ENCODE data around the gene SMAD5. TPM values are rescaled to one million over a fixed set of nuclear protein-coding genes. Genes with fewer than 3 reads are reported as not detected.

Gene SMAD5
- total and polyA plus RNA-seq, 2 experiments from 2014 or later = 37.5 to 56.6 TPM

- Mint-ChIP-seq H3K9me3 (peaks cover 23% of the 10 kb centered on the region), H3K4me3 (no peak overlapping the region), H3K27ac (no peak overlapping the region), H3K27me3 (ENCODE audit: insufficient read depth, low read depth, poor library complexity) (peaks cover 3% of the 10 kb centered on the region), H3K36me3 (ENCODE audit: low read depth) (peaks cover 12% of the 10 kb centered on the region; the same call in 2 of the 3 replicates), H3K4me1 (peaks cover 16% of the 10 kb centered on the region)
- Histone ChIP-seq H3K4me2 (no peak overlapping the region), H3F3A (replicated peaks; ENCODE audit: low read depth) (no peaks in the 10 kb centered on the region), H3K27me3 (ENCODE audit: insufficient read depth) (no peaks in the 10 kb centered on the region), H3K9me2 (ENCODE audit: insufficient read depth) (no peaks in the 10 kb centered on the region), H3K27ac (ENCODE audit: low read depth) (no peak overlapping the region), H3K4me1 (ENCODE audit: insufficient read depth) (0 out of 2 replicates have a peak, but pooled peaks cover 5% of the 10 kb centered on the region), H3K4me3 (no peak overlapping the region), H3K36me3 (ENCODE audit: insufficient read depth) (no peaks in the 10 kb centered on the region), H4K20me1 (replicated peaks; ENCODE audit: insufficient read depth) (no peaks in the 10 kb centered on the region), H3K79me2 (replicated peaks; ENCODE audit: insufficient read depth) (no peaks in the 10 kb centered on the region), H2AFZ (no peak overlapping the region)
- DNase-seq (ENCODE audit: low spot score) (no peak), ATAC-seq (no peak)
- TF ChIP-seq ETS1 (IDR thresholded peaks at IDR 0.05) = no peak
- TF ChIP-seq STAT1 (IDR thresholded peaks at IDR 0.05; ENCODE audit: unreplicated experiment) = no peak
- TF ChIP-seq POLR2AphosphoS5 (IDR thresholded peaks at IDR 0.05; ENCODE audit: low read depth) = no peak
- TF ChIP-seq ZNF331 (CRISPR knock-in tag; IDR thresholded peaks at IDR 0.05; ENCODE audit: low read depth) = no peak
- no peak for TF ChIP-seq ZNF462 (CRISPR knock-in tag; IDR thresholded peaks at IDR 0.05)
- TF ChIP-seq EZH2phosphoT487 (IDR thresholded peaks at IDR 0.05; ENCODE audit: unreplicated experiment) = no peak
- no peak for TF ChIP-seq CTCF (conservative IDR thresholded peaks at IDR 0.05; ENCODE audit: low read depth in 2 of 2)
- no peak for TF ChIP-seq REST (IDR thresholded peaks at IDR 0.05; ENCODE audit: unreplicated experiment)
- TF ChIP-seq NANOG (IDR thresholded peaks at IDR 0.05; ENCODE audit: borderline replicate concordance) = no peak
- TF ChIP-seq ZNF114 (CRISPR knock-in tag; IDR thresholded peaks at IDR 0.05) = no peak
- TF ChIP-seq EZH2 (IDR thresholded peaks at IDR 0.05; ENCODE audit: low read depth, unreplicated experiment) = no peak
- TF ChIP-seq JUNB (IDR thresholded peaks at IDR 0.05; ENCODE audit: unreplicated experiment) = no peak
- TF ChIP-seq CREB1 (CRISPR knock-in tag; IDR thresholded peaks at IDR 0.05; ENCODE audit: low read depth) = no peak
These were observed 90.1 kb downstream of the SMAD5 start for GRCh38 chr5:136222580-136223235.
